ENCODE data around the gene NFIX.
"Not testable (repeated sequence)": the region's sequence is repeated elsewhere in the genome, so short reads cannot be mapped to it uniquely, and the experiment has no call there.

The NFIX gene

GRCh38 chr19:12956446-12957388 lies 38.6 kb upstream of the NFIX start, which contains the start of gene GADD45GIP1:
GADD45GIP1 (minus strand) TSS chr19:12957223; CDS start chr19:12957212, 11 bp downstream.
- Histone ChIP-seq H3K4me3 (peak within 1 kb of the TSS; percentile 55 to 100 (median 83)), H3K27ac (peak within 1 kb of the TSS; percentile 71 to 96 (median 93))

- Histone ChIP-seq H3K27ac (peak overlapping the region; percentile 71 to 96 (median 93)), H3K4me3 (peak overlapping the region; percentile 55 to 100 (median 83))
Measured at GRCh38 chr19:12957389-12957952, 37.8 kb upstream of the NFIX start.

DNA sequence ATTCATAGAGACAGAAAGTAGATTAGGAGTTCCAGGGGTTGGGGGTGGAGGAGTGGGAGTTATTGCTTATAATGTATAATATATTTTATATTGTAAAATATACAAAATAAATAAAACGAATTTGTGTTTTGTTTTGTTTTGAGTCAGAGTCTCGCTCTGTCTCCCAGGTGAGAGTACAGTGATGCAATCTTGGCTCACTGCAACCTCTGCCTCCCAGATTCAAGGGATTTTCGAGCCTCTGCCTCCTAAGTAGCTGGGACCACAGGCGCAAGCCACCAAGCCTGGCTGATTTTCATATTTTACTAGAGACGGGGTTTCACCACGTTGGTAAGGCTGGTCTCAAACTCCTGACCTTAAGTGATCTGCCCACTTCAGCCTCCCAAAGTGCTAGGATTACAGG lies 35.8 kb upstream of the NFIX start:
- no peak overlapping the region for H3K27ac ChIP-seq
- H3K4me3 ChIP-seq, result no peak overlapping the region

DNA sequence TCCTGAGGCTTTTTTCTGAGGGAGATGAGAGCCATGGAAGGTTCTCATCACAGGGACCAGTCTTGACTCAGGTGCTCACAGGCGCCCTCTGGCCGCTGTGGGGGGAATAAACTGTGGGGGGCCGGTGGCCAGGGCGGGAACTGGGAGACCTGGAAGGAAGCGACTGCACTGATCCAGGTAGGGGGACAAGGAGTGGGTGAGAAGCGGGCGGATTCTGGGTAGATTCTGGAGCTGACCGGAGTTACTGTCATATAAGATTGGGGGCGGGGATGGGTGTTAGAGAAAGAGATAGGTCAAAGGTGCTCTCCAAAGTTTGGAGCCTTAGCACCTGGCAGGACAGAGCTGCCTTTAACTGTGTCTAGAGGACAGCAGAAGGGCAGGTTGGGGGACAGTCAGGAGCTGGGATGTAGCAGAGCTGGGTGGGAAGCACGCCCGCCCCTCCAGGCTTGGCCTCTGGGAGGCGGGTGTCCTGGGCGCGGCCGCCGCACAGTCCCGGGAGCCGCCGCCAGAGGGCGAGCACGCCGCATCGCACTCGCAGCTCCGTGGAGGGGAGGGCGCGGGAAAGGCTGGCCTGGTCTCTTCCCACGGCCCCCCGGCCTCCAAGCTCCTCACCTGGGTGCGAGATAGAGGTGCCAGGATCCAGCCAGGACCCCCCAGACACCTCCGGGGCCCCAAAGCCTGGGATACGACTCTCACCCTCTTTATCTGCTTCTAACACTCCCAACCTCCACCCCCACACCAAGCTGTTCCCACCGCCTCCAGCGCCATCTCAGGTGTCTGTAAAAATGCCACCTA lies 30.1 kb upstream of the NFIX start:
- H3K4me3 ChIP-seq, result peak overlapping the region; percentile 24 to 37 (median 28)
- peak overlapping the region in 9 of 21 experiments; percentile 3 to 58 (median 36) for H3K27ac ChIP-seq

DNA sequence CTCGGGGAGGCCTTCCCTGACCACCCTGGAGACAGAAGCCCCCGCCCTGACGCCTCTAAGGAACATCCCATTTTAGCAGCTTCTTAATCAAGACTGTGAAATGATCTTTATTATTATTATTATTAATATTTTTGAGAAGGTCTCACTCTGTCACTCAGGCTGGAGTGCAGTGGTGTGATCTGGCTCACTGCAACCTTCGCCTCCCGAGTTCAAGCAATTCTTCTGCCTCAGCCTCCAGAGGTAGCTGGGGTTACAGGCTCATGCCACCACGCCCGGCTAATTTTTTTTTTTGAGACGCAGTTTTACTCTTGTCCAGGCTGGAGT lies 29.5 kb upstream of the NFIX start:
- Histone ChIP-seq H3K4me3 (peak overlapping the region in 4 of 7 experiments; percentile 28 to 37 (median 29)), H3K27ac (peak overlapping the region in 6 of 21 experiments; percentile 3 to 43 (median 21))

DNA sequence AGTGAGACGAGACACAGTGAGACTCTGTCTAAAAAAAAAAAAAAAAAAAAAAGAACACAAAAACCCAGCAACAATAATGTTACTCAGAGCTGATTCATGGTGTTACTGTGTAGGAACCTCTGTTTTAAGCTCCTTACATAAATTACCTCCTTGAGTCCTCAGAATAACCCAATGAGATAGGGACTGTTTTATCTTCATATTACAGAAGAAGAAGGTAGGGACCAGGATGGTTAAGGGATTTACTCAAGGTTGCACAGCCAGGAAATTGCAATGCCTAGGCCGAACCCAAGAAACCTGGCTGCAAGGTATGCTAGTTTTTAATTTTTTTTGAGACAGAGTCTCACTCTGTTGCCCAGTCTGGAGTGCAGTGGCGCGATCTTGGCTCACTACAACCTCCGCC lies 27.4 kb upstream of the NFIX start:
- H3K27ac ChIP-seq, result no peak overlapping the region
- H3K4me3 ChIP-seq, result no peak overlapping the region

- H3K27ac ChIP-seq, result no peak within 1 kb of the TSS
Measured at GRCh38 chr19:12969292-12969988, 25.8 kb upstream of the NFIX start, which contains the start of gene DAND5. DAND5 (plus strand) TSS chr19:12969576; CDS start chr19:12969661, 85 bp downstream.

DNA sequence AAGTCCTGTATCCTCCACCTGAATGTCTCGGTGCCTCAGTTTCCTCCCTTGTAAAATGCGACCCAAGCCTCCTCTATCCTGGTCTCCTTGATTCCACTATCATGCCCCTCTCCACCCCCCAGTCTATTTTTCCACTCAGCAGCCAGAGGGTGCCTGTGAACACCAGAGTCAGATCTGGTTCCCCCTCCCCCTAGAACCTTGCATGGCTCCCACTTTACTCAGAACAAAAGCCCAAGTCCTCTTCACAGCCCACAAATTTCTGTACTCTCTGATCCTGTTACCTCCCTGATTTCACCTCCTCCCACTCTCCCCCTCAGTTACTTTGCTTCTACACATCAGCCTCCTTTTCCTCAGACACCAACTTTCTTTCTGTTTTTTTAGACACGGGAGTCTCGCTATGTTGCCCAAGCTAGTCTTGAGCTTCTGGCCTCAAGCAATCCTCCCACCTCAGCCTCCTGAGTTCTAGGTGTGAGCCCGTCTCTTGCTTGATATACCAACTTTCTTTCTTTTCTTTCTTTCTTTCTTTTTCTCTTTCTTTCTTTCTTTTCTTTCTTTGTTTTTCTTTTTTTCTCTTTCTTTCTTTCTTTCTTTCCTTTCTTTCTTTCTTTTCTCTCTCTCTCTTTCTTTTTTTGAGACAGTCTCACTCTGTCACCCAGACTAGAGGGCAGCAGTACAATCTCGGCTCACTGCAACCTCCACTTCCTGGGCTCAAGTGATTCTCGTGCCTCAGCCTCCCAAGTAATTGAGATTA lies 25.0 kb upstream of the NFIX start:
- no peak overlapping the region for H3K27ac ChIP-seq
- H3K4me3 ChIP-seq, result no peak overlapping the region

More at GRCh38 chr19:12969292-12969988, 25.8 kb upstream of the NFIX start, which contains the start of gene DAND5:
- no peak within 1 kb of the TSS for H3K4me3 ChIP-seq

DNA sequence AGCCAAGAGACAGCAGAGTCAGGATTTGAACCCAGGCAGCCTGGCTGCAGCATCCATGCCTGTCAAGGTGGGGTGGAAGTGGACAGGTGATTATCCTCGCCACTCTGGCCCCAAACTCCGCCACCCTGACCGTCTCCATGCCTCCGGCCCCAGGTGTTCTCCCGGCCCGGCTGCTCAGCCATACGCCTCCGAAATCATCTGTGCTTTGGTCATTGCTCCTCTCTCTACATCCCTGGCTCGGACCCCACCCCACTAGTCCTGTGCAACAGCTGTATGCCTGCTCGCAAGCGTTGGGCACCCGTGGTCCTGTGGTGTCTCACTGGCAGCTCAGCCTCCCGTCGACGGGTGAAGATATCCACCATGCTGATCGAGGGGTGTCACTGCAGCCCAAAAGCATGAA lies 22.0 kb upstream of the NFIX start:
- H3K4me3 ChIP-seq, result no peak overlapping the region
- H3K27ac ChIP-seq, result no peak overlapping the region

DNA sequence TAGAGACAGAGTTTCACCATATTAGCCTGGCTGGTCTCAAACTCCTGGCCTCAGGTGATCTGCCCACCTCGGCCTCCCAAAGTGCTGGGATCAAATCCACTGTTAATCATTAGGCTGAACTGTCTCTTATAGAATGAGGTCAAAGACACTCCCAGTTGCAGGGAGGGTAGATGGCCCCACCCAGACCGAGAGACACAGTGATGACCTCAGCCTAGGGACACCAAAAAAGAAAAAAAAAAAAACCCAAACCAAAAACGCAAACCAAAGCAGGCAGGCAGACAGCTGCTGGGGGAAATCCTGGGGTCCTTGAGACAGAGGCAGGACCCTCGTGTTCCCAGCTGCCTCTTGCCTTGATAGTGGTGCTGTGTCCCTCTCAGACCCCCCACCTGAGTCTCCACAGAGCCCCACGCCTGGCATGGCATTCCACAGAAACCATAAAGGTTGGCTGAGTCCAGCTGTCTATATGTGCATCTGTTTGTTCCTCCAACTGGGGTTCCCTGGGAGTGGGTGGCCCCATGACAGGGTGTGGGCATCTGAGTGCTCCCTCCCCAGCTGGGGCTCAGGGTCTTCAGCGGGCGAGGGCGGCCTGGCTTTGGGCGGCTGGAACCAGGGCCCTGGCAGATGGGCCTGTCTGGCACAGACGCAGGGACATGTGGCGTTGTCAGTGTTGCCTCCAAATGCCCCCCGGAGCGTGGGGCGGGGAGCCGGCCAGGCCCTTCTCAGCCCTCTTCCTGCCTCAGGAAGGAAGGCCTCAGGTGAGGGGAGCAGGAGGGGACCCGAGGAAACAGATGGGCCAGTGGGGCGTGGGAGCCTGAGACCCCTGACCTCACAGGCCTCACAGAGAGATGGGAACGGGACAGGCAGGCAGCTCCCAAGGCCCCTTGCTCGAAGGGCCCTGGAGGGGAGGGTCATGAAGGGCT lies 20.7 kb upstream of the NFIX start:
- Histone ChIP-seq H3K4me3 (no peak overlapping the region), H3K27ac (no peak overlapping the region)

DNA sequence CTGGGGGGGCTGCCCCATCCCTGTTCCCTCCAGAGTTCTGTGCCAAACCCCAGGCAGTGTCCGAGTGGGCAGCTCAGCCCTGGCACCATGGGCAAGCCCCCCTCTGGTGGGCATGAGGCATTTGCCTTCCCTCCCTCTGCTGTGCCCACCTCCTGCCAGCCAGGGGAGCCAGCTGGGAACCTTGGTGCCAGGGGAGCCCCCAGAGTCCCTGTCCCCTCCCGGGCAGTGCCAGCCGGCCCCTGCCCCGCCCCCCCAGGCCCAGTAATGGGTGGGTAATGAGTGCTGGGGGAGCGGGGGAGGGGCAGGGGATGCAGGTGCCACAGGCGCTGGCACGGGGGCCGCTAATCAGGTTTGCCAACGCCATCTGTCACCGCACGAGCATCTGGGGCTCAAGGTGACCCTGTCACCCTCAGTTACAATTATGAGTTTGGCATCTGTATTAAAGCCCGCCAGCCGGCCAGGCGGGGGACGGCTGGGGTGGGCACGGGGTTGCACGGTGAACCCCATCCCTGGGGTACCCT lies 20.0 kb upstream of the NFIX start:
- Histone ChIP-seq H3K27ac (no peak overlapping the region), H3K4me3 (no peak overlapping the region)

- H3K27ac ChIP-seq, H3K4me3 ChIP-seq: not testable (repeated sequence)
Measured at GRCh38 chr19:12976109-12976508, 19.2 kb upstream of the NFIX start.

- Histone ChIP-seq H3K4me3 (no peak overlapping the region), H3K27ac (no peak overlapping the region)
Measured at GRCh38 chr19:12979974-12980373, 15.3 kb upstream of the NFIX start.

DNA sequence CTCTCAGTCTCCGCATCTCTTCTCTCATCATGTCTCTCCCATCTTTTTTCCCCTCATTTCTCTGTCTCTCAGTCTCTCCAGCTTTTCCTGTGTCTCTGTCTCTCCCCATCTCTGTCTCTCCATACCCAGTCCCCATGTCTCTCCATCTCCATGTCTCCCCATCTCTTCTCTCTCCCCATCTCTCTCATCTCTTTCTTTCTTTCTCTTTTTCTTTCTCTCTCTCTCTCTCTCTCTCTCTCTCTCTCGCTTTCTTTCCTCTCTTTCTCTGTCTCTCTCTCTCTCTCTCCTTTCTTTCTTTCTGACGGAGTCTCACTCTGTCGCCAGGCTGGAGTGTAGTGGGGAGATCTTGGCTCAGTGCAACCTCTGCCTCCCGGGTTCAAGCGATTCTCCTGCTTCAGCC lies 12.6 kb upstream of the NFIX start:
- Histone ChIP-seq H3K4me3 (no peak overlapping the region), H3K27ac (no peak overlapping the region)

GRCh38 chr19:12983091-12983490 lies 12.2 kb upstream of the NFIX start:
- peak overlapping the region in 4 of 7 experiments; percentile 16 to 27 (median 20) for H3K4me3 ChIP-seq
- peak overlapping the region in 2 of 21 experiments; percentile 39 to 50 for H3K27ac ChIP-seq

GRCh38 chr19:12983542-12984142 lies 11.6 kb upstream of the NFIX start:
- Histone ChIP-seq H3K4me3 (peak overlapping the region in 4 of 7 experiments; percentile 16 to 27 (median 20)), H3K27ac (peak overlapping the region in 2 of 21 experiments; percentile 39 to 50)

GRCh38 chr19:12984143-12984627 lies 11.1 kb upstream of the NFIX start:
- Histone ChIP-seq H3K4me3 (no peak overlapping the region), H3K27ac (peak overlapping the region in 4 of 21 experiments; percentile 3 to 67 (median 60))
